GM18517 (cell line): ENCODE measurements around the gene SLIT3.

Experiments
- ATAC-seq: cut with Tn5 transposase; IDR thresholded peaks from one replicate; pipeline ENCODE4 v1.9.1; 2021; ENCODE audit warnings: mild to moderate bottlenecking, moderate library complexity; ENCODE audit not compliant: unreplicated experiment

SLIT3 gene

GRCh38 chr5:168943091-168943884 lies 357.7 kb downstream of the SLIT3 start:
- no peak for ATAC-seq

DNA sequence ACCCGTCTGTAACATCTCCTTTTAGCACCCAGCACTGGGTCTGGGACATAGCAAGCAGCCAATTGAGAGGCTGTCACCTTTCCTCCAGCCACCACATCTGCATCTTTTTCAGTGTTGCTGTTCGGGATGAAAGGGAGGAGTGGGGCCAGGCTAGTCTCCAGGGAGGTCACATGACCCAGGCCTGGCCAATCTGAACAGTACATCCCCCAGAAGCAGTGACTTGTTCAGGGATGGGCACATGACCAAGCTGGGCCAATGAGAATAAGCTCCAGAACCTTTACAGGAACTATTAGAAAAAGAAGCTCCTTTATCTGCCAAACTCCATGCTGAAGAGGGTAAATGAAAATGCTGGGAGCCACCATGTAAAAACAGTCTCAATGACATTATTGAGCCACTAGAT lies 359.0 kb downstream of the SLIT3 start:
- no peak for ATAC-seq

DNA sequence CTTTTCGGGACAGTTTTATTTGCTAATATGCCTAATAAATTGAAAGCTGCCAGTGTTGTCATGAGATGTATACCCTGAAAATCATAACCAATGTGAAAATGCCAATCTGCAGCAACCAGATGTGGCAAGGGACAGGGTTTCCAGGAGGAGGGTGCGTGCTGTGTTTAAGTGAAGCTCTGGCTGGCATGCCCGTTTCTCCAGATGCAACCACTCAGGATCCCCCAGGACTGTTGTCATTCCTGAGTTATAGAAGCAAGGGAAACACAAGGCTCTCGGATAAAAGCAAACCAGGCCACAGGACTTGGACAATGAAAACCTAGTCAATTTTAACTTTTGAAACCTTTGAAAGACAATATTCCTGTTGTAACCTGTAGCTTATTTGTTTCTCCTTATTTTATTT lies 360.2 kb downstream of the SLIT3 start:
- no peak for ATAC-seq

GRCh38 chr5:168939887-168940544 lies 360.9 kb downstream of the SLIT3 start:
- ATAC-seq = no peak

- no peak for ATAC-seq
Measured at GRCh38 chr5:168939156-168939800, 361.7 kb downstream of the SLIT3 start.

DNA sequence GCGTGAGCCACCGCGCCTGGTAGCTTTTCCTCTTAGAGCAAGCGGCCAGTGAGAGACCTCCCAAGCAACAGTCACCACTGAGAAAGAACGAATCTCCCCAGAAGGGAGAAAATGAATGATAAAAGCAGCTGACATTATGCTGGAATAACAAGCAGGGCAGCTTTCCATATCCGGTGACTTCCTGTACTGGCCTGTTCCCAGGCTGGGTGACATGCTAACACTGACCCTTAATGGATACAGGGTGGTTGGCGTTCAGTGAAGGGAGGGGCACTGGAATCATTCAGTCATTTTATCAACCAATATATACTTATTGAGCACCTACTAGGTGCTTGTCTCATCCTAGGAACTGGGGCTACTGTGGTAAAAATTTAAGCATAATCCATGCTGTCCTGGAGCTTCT lies 364.4 kb downstream of the SLIT3 start:
- no peak for ATAC-seq

DNA sequence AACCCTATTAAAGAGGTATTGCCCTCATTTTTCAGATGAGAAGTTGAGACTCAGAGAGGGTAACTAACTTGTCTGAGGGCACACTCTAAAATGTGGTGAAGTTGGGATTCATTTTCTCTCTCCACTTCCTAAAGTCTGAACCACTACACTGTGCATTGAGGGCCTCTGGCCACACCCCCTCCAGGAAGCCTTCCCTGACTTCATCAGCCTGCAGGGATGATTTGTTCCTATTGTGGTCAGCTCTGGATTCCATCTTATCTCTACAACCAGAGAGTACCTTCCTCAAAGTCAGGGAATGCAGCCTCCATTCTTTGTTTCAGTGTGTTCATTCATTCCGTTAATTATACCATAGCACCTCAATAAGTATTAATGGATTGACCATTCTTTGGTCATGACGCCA lies 365.8 kb downstream of the SLIT3 start:
- no peak for ATAC-seq

GRCh38 chr5:168934169-168934568 lies 366.8 kb downstream of the SLIT3 start:
- ATAC-seq = no peak

- ATAC-seq = no peak
Measured at GRCh38 chr5:168932400-168933189, 368.3 kb downstream of the SLIT3 start.

- no peak for ATAC-seq
Measured at GRCh38 chr5:168931638-168932345, 369.1 kb downstream of the SLIT3 start.

DNA sequence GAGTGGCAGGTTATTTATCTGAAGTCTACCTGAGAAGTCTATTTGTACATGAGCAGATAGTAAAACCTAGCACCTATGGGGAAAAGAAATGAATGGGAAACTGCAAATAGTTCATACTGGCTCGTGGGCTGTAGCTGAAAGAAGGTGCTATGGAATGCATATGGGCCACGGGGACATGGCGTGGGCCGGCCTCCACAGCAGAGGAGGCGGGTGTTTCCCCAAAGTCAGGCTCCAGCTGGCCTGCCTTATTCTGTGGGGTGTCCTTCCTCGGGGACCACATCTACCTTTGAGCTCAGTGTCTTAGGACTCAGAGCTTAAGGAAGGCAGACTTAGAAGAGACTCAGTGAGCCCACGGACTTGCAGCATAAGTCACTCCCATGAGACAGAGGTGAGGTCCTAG lies 371.3 kb downstream of the SLIT3 start:
- no peak for ATAC-seq

DNA sequence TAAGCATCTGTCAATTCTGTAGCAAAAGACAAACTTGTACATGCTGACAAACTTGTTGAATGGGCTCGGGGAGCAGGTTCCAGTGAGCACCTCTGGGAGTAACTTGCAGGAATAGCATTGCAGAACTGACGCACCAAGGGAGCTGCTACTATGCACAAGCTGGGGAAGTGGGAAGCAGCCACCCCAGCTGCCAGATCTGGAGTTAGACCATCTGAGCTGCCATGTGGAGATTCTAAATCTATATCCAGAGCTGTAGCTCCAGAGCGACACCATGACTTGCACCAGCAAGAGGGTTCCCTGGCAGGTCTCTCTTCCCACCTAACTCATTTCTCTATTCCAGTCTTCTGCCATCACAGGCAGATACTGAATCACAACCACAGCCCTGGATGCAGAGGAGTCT lies 375.8 kb downstream of the SLIT3 start:
- no peak for ATAC-seq

- no peak for ATAC-seq
Measured at GRCh38 chr5:168921147-168921866, 379.6 kb downstream of the SLIT3 start.

DNA sequence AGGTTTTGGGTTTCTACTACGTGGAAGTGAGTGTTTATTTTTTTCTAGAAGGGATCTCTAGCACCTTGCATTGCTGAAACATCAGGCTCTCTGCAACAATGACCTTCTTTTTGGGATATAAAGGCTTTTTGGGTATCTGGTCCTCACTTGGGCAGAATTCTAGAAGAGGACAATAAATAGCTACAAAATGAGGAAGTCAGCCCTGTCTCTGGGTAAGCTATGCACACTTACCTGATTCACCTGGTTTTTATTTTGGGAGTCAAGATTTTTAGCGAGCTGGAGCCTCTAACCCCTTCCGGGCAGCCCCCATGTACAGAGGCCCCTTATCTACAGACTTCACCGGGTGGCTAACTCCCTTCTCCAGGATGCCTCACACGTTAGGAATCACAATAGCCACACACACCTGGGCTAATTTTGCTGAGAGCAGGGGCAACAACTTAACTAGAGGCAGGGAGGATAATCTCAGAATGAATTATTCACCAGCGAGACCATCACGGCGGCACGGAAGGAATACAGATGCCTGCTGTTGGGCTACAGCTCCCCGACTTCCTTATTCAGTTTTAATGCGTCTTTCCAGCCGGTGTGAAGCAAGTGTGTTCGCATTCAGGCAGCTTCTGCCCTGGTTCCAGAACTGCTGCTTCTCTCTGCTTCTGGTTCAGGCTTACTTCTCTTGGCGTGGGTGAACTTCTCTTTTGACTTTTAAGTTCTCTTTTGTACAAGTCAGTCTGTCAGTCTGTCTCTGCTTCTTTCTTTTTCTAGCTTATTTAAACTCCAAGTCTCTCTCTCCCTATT lies 380.7 kb downstream of the SLIT3 start:
- ATAC-seq = no peak

GRCh38 chr5:168917947-168918600 lies 382.9 kb downstream of the SLIT3 start:
- no peak for ATAC-seq

- no peak for ATAC-seq
Measured at GRCh38 chr5:168916852-168917251, 384.1 kb downstream of the SLIT3 start.

GRCh38 chr5:168916266-168916665 lies 384.7 kb downstream of the SLIT3 start:
- no peak for ATAC-seq

GRCh38 chr5:168914491-168914890 lies 386.4 kb downstream of the SLIT3 start:
- no peak for ATAC-seq

GRCh38 chr5:168910874-168911273 lies 390.1 kb downstream of the SLIT3 start:
- no peak for ATAC-seq
